Activated T-helper 17 cell treated with anti-CD3 and anti-CD28 coated beads, Interleukin-2, amount 50 U/mL, for 72 hours (primary cell): ENCODE data around the gene MDFIC2. TPM values are rescaled to one million over a fixed set of nuclear protein-coding genes. Genes with fewer than 3 reads are reported as not detected.
"Not testable (repeated sequence)": the region's sequence is repeated elsewhere in the genome, so short reads cannot be mapped to it uniquely, and the experiment has no call there.

Source experiments
- ATAC-seq: fragments of 150-1000 bp; cut with Tn5 transposase; replicated peaks from 2 replicates; pipeline ENCODE4 v1.10.0; 2021; ENCODE audit warnings: mild to moderate bottlenecking, moderate library complexity
- H3K27ac Mint-ChIP-seq: one replicate; pipeline ENCODE4 v1.8.0; 2022; ENCODE audit warnings: mixed read lengths
- H3K27me3 Mint-ChIP-seq: one replicate; pipeline ENCODE4 v1.8.0; 2022; ENCODE audit warnings: mixed read lengths
- H3K36me3 Mint-ChIP-seq: one replicate; pipeline ENCODE4 v1.8.0; 2022; ENCODE audit warnings: low read depth, mild to moderate bottlenecking, mixed read lengths
- H3K4me1 Mint-ChIP-seq: one replicate; pipeline ENCODE4 v1.8.0; 2022; ENCODE audit warnings: mixed read lengths
- H3K4me3 Mint-ChIP-seq: one replicate; pipeline ENCODE4 v1.8.0; 2022; ENCODE audit warnings: mild to moderate bottlenecking, mixed read lengths
- H3K9me3 Mint-ChIP-seq: one replicate; pipeline ENCODE4 v1.8.0; 2022; ENCODE audit warnings: mixed read lengths
- total RNA-seq, 2 donors: library from RNA; stranded (reverse); gene quantifications; one replicate each; pipeline ENCODE4 v1.2.3, GENCODE V29; 2022

MDFIC2 gene
- not detected for total RNA-seq

GRCh38 chr3:70312336-70312735 is at the start of gene MDFIC2:
Gene MDFIC2, minus strand, starts transcription at chr3:70312638. Its CDS starts 665 bp downstream, at chr3:70311973.
- Mint-ChIP-seq H3K4me1 (no peaks in the 10 kb centered on the region), H3K27me3 (peaks cover 5% of the 10 kb centered on the region), H3K4me3 (no peak within 1 kb of the TSS), H3K36me3 (no peaks in the 10 kb centered on the region), H3K9me3 (no peaks in the 10 kb centered on the region), H3K27ac (no peak within 1 kb of the TSS)
- ATAC-seq = no peak

GRCh38 chr3:70360979-70361760 is 48.7 kb upstream of the MDFIC2 start:
- Mint-ChIP-seq H3K9me3 (no peaks in the 10 kb centered on the region), H3K4me3 (no peak overlapping the region), H3K4me1 (no peaks in the 10 kb centered on the region), H3K27me3 (no peaks in the 10 kb centered on the region), H3K36me3 (no peaks in the 10 kb centered on the region), H3K27ac (no peak overlapping the region)
- ATAC-seq = peak; percentile 55

- Mint-ChIP-seq H3K4me3 (no peak overlapping the region), H3K9me3 (no peaks in the 10 kb centered on the region), H3K27me3 (no peaks in the 10 kb centered on the region), H3K36me3 (no peaks in the 10 kb centered on the region), H3K27ac (no peak overlapping the region), H3K4me1 (no peaks in the 10 kb centered on the region)
- ATAC-seq = no peak
Measured at GRCh38 chr3:70359711-70360110, 47.3 kb upstream of the MDFIC2 start.

- Mint-ChIP-seq H3K4me3 (no peak overlapping the region), H3K9me3 (no peaks in the 10 kb centered on the region), H3K4me1 (no peaks in the 10 kb centered on the region), H3K27ac (no peak overlapping the region), H3K36me3 (no peaks in the 10 kb centered on the region), H3K27me3 (no peaks in the 10 kb centered on the region)
- no peak for ATAC-seq
Measured at GRCh38 chr3:70358978-70359580, 46.6 kb upstream of the MDFIC2 start.

DNA sequence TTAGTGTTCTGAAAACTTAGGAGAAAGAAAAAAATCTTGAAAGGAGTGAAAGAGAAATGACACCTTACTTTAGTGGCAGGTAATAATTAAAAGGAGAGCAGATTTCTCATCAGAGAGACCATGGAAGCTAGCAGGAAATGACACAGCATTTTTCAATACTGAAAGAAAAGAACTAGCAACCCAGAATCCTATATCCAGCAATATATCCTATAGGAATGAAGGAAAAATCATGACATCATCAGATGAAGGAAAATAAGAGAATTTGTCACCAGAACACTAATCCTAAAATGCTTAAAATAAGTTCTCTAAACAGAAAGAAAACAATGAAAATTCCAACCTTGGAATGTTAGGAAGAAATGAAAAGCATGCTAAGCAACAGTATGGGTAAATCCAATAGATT is 39.8 kb upstream of the MDFIC2 start:
- no peaks in the 10 kb centered on the region for H3K4me1 Mint-ChIP-seq
- no peaks in the 10 kb centered on the region for H3K27me3 Mint-ChIP-seq
- H3K9me3 Mint-ChIP-seq = peaks cover 5% of the 10 kb centered on the region
- H3K4me3 Mint-ChIP-seq = no peak overlapping the region
- H3K36me3 Mint-ChIP-seq = no peaks in the 10 kb centered on the region
- no peak overlapping the region for H3K27ac Mint-ChIP-seq
- ATAC-seq = no peak

- Mint-ChIP-seq H3K36me3 (no peaks in the 10 kb centered on the region), H3K4me1 (no peaks in the 10 kb centered on the region), H3K9me3 (peaks cover 4% of the 10 kb centered on the region), H3K4me3 (no peak overlapping the region), H3K27ac (no peak overlapping the region), H3K27me3 (peaks cover 3% of the 10 kb centered on the region)
- ATAC-seq = no peak
Measured at GRCh38 chr3:70342149-70342548, 29.7 kb upstream of the MDFIC2 start.

GRCh38 chr3:70336885-70337284 is 24.4 kb upstream of the MDFIC2 start:
- not testable (repeated sequence) for ATAC-seq, H3K9me3 Mint-ChIP-seq, H3K27me3 Mint-ChIP-seq, H3K4me1 Mint-ChIP-seq, H3K27ac Mint-ChIP-seq, H3K4me3 Mint-ChIP-seq, H3K36me3 Mint-ChIP-seq

- Mint-ChIP-seq H3K9me3 (peaks cover under 1% of the 10 kb centered on the region), H3K27ac (no peak overlapping the region), H3K4me3 (no peak overlapping the region), H3K4me1 (no peaks in the 10 kb centered on the region), H3K36me3 (no peaks in the 10 kb centered on the region), H3K27me3 (peaks cover 4% of the 10 kb centered on the region)
- no peak for ATAC-seq
Measured at GRCh38 chr3:70333080-70333479, 20.6 kb upstream of the MDFIC2 start.

- H3K27ac Mint-ChIP-seq = no peak overlapping the region
- no peak for ATAC-seq
- H3K4me3 Mint-ChIP-seq = no peak overlapping the region
- H3K9me3 Mint-ChIP-seq = no peaks in the 10 kb centered on the region
- no peaks in the 10 kb centered on the region for H3K4me1 Mint-ChIP-seq
- peaks cover 3% of the 10 kb centered on the region for H3K27me3 Mint-ChIP-seq
- H3K36me3 Mint-ChIP-seq = no peaks in the 10 kb centered on the region
Measured at GRCh38 chr3:70315021-70315420, 2.6 kb upstream of the MDFIC2 start.

- no peak overlapping the region for H3K4me3 Mint-ChIP-seq
- H3K36me3 Mint-ChIP-seq = no peaks in the 10 kb centered on the region
- no peak for ATAC-seq
- H3K27me3 Mint-ChIP-seq = peaks cover 5% of the 10 kb centered on the region
- no peaks in the 10 kb centered on the region for H3K4me1 Mint-ChIP-seq
- no peaks in the 10 kb centered on the region for H3K9me3 Mint-ChIP-seq
- no peak overlapping the region for H3K27ac Mint-ChIP-seq
Measured at GRCh38 chr3:70310809-70311208, 1.6 kb downstream of the MDFIC2 start.

DNA sequence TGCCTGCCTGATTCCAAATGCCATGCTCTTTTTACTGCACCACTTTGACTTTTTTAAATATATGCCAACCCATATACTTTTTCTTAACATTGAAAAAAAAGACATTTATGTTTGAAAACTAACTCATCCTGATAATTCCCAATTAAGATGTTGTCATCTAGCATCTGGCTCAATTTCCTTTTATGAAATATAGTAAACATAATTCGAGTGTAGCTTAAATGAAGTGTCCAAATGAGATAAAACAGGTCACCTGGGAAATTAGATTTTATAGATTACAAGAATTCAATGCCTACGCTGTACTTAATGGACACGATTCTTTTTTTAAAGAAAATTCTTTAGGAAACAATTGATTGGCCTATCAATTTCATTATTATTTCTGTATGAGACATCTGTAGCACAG is 2.8 kb downstream of the MDFIC2 start:
- no peaks in the 10 kb centered on the region for H3K4me1 Mint-ChIP-seq
- no peak overlapping the region for H3K27ac Mint-ChIP-seq
- H3K36me3 Mint-ChIP-seq = no peaks in the 10 kb centered on the region
- H3K4me3 Mint-ChIP-seq = no peak overlapping the region
- H3K9me3 Mint-ChIP-seq = no peaks in the 10 kb centered on the region
- H3K27me3 Mint-ChIP-seq = peaks cover 5% of the 10 kb centered on the region
- ATAC-seq = no peak

GRCh38 chr3:70308760-70309159 is 3.7 kb downstream of the MDFIC2 start:
- no peak overlapping the region for H3K4me3 Mint-ChIP-seq
- no peak overlapping the region for H3K27ac Mint-ChIP-seq
- peaks cover 5% of the 10 kb centered on the region for H3K27me3 Mint-ChIP-seq
- no peaks in the 10 kb centered on the region for H3K9me3 Mint-ChIP-seq
- H3K36me3 Mint-ChIP-seq = no peaks in the 10 kb centered on the region
- no peaks in the 10 kb centered on the region for H3K4me1 Mint-ChIP-seq
- no peak for ATAC-seq

DNA sequence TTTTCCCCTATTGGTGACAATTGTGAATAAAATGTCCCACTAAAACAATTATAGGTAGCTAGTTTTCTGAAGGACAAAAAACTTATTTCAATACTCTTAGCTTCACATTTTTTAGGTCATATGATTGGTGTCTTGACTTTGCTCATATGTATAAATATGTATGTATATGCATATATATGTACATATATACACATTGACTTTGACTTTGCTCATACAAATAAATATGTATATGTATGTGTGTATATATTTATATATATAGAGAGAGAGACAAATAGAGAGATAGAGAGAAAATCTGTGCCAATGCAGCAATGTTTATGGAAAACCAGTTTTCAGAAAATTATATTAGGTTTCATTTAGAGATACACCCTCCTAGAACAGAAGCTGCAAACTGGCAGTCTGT is 5.7 kb downstream of the MDFIC2 start:
- no peaks in the 10 kb centered on the region for H3K36me3 Mint-ChIP-seq
- H3K27ac Mint-ChIP-seq = no peak overlapping the region
- H3K9me3 Mint-ChIP-seq = no peaks in the 10 kb centered on the region
- no peaks in the 10 kb centered on the region for H3K4me1 Mint-ChIP-seq
- H3K4me3 Mint-ChIP-seq = no peak overlapping the region
- ATAC-seq = no peak
- peaks cover 5% of the 10 kb centered on the region for H3K27me3 Mint-ChIP-seq

GRCh38 chr3:70298385-70298784 is 14.1 kb downstream of the MDFIC2 start:
- H3K9me3 Mint-ChIP-seq = no peaks in the 10 kb centered on the region
- no peak overlapping the region for H3K27ac Mint-ChIP-seq
- ATAC-seq = no peak
- no peaks in the 10 kb centered on the region for H3K4me1 Mint-ChIP-seq
- no peaks in the 10 kb centered on the region for H3K27me3 Mint-ChIP-seq
- no peak overlapping the region for H3K4me3 Mint-ChIP-seq
- no peaks in the 10 kb centered on the region for H3K36me3 Mint-ChIP-seq

DNA sequence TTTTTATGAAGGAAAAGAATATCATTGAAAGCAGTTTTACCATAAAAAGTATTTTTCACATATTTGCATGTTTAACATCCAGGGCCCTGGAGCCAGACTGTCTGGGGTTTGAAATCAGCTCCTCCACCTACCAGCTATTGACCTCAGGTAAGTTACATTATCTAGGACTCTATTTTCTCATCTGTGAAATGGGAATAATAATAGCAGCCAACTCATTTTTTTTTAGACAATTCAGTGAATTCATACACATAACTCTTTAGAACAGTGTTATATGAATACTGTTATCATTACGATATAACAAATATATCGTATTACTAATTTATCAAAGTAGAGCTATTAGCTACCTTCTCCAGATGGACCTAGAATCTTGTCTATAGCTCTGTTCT is 21.3 kb downstream of the MDFIC2 start:
- Mint-ChIP-seq H3K4me1 (no peaks in the 10 kb centered on the region), H3K4me3 (no peak overlapping the region), H3K27me3 (no peaks in the 10 kb centered on the region), H3K9me3 (peaks cover 5% of the 10 kb centered on the region), H3K27ac (no peak overlapping the region), H3K36me3 (no peaks in the 10 kb centered on the region)
- no peak for ATAC-seq
